ACHN (cell line): ENCODE measurements around the gene AADAT.

Experiments
- DNase-seq: peaks from one replicate; pipeline ENCODE4 v3.0.0-alpha.2; 2015
- in situ Hi-C: cut with HindIII; loops from 2 replicates; pipeline ENCODE4 v1.10.0; 2017; ENCODE audit warnings: low sequenced_read_pairs, low pct_ligation_motif_present, low pct_unique_long_range_greater_than_20kb

Gene AADAT

GRCh38 chr4:170040031-170040680 lies 49.6 kb downstream of the AADAT start:
- DNase-seq = no peak
- in situ Hi-C loops = loop anchor here (25.0 kb wide), 1 partner anchor 228 kb away; no protein-coding TSS in a partner anchor

DNA sequence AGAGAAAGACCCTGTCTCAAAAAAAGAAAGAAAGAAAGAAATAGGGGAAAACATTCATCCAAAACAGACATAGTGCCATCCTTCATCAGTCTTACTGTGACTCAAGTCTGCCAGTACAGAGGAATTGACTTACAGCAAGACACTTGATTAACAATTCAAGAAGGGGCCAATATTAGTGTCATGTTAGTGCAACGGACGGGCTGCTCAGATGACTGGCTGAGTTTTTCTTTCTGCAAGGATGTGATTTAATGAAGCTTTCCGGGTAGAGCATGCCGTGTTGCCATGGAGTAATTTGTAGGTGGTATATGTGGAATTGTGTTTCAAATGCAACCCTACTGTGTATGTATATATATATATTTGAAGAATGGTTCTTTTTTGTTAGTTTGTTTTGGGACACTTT lies 51.0 kb downstream of the AADAT start:
- in situ Hi-C loops = loop anchor here (25.0 kb wide), 1 partner anchor 226 kb away; no protein-coding TSS in a partner anchor
- DNase-seq = no peak

- in situ Hi-C loops = loop anchor here (25.0 kb wide), 1 partner anchor 226 kb away; no protein-coding TSS in a partner anchor
- DNase-seq = no peak
Measured at GRCh38 chr4:170038232-170038631, 51.5 kb downstream of the AADAT start.

DNA sequence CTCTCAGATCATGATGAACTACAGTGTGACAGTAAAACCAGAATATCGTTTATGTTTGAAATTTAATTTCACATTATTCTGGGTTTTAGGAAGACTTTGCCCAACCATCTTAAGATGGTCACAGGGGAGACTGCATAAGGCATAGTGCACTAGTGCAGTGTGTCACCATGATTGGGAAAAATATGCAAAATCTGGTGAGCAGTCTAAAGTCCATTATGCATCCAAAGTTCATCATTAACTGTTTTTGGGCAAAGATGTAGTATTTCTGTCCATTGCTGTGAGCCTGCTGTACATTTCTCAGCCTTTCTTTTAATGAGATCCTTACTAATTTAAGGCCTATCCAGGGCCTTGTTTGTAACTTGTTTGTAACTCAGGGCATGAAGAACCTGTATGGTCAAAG lies 52.3 kb downstream of the AADAT start:
- in situ Hi-C loops = loop anchor here (25.0 kb wide), 1 partner anchor 225 kb away; no protein-coding TSS in a partner anchor
- DNase-seq = no peak

DNA sequence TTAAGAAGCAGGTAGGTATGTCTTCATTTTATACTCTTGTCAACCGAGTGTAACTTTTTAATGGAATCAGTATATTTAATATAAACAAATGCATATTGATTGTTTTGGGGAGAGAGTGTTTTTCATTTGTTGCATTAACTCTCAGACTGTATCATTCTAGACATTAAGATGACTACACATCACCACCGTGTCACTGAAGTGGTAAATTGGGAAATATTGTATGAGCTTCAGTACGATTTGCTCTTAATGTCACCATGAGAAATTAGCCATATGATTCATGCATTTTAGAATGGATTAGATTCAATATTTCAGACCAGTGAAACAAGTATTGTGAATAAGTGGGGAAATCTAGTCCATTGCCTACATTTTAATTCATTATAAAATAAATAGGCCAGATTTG lies 53.9 kb downstream of the AADAT start:
- in situ Hi-C loops = loop anchor here (25.0 kb wide), 1 partner anchor 224 kb away; no protein-coding TSS in a partner anchor

GRCh38 chr4:170035231-170035630 lies 54.5 kb downstream of the AADAT start:
- in situ Hi-C loops = loop anchor here (25.0 kb wide), 1 partner anchor 223 kb away; no protein-coding TSS in a partner anchor
- DNase-seq = no peak

More for the DNA sequence above, 53.9 kb downstream of the AADAT start:
- no peak for DNase-seq

- no peak for DNase-seq
- in situ Hi-C loops = loop anchor here (25.0 kb wide), 1 partner anchor 222 kb away; no protein-coding TSS in a partner anchor
Measured at GRCh38 chr4:170033999-170034398, 55.8 kb downstream of the AADAT start.

- DNase-seq = no peak
- in situ Hi-C loops = loop anchor here (25.0 kb wide), 1 partner anchor 218 kb away; no protein-coding TSS in a partner anchor
Measured at GRCh38 chr4:170030121-170030520, 59.6 kb downstream of the AADAT start.

DNA sequence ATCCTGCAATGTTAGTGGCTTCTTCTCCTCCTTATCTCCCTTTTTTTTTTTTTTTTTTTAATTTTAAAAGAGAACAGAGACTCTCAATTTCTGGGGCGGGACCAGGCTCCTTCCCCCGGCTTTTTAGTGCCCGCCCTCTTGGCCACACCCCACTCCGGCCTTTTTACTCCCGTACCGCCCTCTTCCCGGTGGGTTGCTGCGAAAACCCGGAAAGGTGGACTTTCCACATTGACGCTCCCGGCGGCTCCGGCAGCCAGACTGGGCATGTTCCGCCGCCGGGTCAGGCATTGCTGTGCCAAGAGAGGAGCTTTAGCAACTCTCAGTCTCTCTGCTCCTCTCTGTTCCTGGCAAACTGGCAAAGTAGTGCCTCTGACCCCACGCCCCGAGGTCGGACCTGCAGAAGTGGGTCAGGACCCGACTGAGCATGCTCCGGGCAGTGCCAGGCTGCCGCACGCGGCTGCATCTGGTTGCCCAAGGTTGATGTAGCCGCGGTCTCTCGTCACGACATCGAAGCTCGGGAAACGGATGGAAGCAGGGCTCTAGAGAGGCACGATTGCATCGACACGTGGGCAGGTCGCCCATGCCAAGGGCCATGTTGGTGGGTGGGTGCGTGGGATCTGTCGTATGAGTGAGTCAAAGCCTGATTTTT lies 62.5 kb downstream of the AADAT start:
- peak; percentile 90 for DNase-seq
- in situ Hi-C loops = loop anchor here (25.0 kb wide), 1 partner anchor 215 kb away; no protein-coding TSS in a partner anchor

DNA sequence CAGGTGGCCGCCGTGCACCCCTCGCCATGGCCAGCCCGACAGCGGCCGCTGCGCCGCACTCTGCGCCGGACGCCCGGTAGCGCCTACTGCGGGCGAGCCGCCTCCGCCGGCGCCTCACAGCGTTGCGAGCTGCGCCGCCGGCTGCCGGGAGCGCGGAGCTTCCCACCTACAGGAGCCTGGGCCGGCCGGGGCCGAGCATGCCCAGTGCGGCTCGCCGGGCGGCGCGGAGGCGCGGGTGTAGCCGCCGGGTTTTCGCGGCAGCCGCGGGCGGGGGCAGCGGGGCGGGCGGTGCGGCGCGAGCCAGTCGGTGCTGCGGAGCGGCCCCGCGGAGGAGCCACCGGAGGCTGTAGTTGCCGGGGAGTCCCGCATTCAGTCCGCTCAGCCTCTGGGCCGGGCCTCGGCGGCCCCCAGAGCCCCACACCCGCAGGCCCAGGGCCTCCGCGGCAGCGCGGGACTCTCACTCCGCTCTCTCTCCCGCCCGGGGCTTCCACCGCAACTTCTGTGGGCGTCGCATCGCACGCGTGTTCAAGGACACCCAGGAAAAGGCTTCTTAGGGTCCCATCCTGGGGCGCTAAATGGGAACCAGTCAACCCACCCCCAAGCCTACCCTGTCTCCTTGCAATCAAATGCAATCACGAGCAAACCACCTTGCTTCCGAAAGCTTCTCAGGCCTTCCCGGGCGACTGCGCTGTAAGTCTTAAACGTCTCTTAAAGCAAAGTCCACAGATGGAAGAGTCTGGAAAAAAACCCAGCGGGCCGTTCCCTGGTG lies 63.3 kb downstream of the AADAT start, which contains the start of gene MFAP3L:
MFAP3L (minus strand) TSS at position 143 of the 769 bp plus-strand sequence. CDS start 20,518 bp downstream, outside the sequence.
- in situ Hi-C loops = loop anchor here (25.0 kb wide), 1 partner anchor 214 kb away; no protein-coding TSS in a partner anchor
- DNase-seq = peak; percentile 85

GRCh38 chr4:170025523-170026252 lies 64.1 kb downstream of the AADAT start:
- DNase-seq = peak; percentile 6
- in situ Hi-C loops = loop anchor here (25.0 kb wide), 1 partner anchor 213 kb away; no protein-coding TSS in a partner anchor

DNA sequence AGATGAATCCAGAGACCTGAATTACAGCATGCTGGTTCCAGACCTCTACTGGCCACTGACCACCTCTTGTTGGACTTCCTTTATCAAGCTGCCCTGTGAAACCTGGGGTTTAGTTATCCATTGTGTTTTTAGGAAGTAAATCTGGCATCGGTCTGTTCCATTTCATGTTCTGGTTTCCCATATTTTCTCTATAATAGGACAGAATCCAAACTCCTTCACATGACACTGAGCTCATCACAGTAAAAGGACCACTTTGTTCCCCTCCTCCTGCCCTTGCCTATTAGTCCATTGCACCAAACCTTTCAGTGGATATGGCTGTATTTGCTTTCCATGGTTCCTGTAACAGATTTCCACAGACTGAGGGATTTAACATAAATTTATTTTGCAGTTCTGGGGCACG lies 67.5 kb downstream of the AADAT start:
- no peak for DNase-seq
- in situ Hi-C loops = no loop called here

DNA sequence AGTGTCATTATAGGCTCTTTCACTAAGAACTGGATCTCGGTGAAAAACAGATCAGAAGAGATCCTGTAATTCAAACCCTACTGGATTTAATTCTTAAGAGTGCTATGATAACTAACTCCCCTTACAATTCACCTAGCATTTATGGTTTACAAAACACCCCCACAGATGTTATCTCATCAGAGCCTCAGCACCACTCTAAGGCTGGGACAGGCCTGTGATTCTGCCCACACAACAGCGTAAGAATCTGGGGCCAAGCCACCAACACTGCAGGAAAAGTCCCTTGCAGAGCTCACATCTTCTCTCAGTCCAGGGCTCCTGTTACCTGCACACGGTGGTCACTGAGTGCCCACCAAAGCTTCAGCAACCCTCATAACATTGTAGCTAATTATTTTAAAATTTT lies 72.5 kb downstream of the AADAT start:
- DNase-seq = no peak
- in situ Hi-C loops = no loop called here

GRCh38 chr4:170015285-170015684 lies 74.5 kb downstream of the AADAT start:
- no peak for DNase-seq
- in situ Hi-C loops = no loop called here

- DNase-seq = no peak
- in situ Hi-C loops = no loop called here
Measured at GRCh38 chr4:170014359-170015011, 75.3 kb downstream of the AADAT start.

DNA sequence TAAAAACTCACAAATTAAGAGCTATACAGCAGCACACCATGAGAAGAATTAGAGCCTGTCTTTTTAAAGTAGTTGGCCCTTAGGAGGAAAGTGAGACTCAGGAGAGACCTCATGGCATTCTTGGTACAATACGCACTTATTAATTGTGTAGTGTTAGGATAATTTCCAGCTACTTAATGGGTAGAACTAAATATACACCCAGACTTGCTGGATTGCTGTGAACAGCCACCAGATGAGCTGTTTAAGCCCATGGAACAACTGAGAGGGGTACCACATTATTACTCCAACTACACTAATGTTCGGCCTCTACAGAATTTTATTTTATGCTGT lies 77.2 kb downstream of the AADAT start:
- no peak for DNase-seq
- in situ Hi-C loops = no loop called here

- in situ Hi-C loops = no loop called here
- no peak for DNase-seq
Measured at GRCh38 chr4:170011921-170012628, 77.7 kb downstream of the AADAT start.
